T47D (cell line): Measurements from ENCODE around the gene EIF4ENIF1.
A peak's percentile ranks its signal among the peaks of the same experiment; 100 is the strongest.

Experiments used
- DNase-seq, 2 experiments: peaks; one replicate each; pipeline versions ENCODE4 v3.0.0 to v3.0.0-alpha.2; 2011 to 2012; ENCODE audit warnings: low read depth in 1 of 2, low spot score in 1 of 2
- JUND ChIP-seq: IDR thresholded peaks from 2 replicates; pipeline ENCODE4 v1.6.1; 2012; ENCODE audit warnings: low read depth
- in situ Hi-C: cut with HindIII; loops from 2 replicates; pipeline ENCODE4 v1.10.0; 2016; ENCODE audit warnings: low sequenced_read_pairs, low pct_unique_long_range_greater_than_20kb

EIF4ENIF1 gene

DNA sequence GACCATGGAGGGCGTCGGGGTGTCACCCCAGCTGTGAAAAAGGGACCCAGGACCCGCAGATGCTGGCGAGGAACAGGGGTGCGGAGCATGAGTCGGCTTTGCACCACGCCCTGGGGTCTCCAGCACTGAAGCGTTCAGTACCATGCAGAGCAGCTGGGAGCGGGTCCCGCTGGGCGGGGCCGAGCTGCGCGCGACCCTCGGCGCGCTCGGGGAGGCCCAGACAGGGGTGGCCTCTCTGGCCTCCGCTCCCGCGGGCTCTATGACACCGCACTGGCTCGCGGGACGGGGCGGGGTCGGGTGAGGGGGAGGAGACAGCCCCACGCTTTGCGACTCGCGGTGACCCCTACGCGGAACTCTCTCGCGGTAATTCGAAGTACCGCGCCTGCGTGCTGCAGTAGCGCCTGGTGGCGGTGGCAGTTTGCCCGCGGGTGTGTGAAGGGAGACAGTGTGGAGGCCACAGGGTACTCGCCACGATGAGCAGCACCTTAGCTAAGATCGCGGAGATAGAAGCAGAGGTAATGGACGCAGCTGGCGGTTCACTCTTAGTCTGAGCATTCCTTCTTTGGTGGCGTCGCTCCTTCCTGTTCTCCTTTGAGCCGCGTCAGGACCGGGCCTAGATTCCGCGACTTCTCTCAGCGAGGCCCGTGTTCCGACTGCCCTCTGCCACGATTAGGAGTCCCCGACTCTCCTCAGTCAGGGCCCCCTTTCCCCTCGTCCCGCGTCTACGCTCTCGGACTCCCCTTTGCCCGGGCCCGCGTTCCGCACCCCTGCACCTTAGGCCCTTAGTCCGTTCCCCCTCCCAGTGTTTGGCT is 90.2 kb downstream of the EIF4ENIF1 start, which contains the start of gene DRG1:
TSS of gene DRG1 (plus strand) at position 394 of the 812 bp plus-strand sequence. CDS start at position 474, 80 bp downstream.
- DNase-seq: peak; percentile 73 to 94
- TF ChIP-seq JUND: no peak
- in situ Hi-C loops: no loop called here

DNA sequence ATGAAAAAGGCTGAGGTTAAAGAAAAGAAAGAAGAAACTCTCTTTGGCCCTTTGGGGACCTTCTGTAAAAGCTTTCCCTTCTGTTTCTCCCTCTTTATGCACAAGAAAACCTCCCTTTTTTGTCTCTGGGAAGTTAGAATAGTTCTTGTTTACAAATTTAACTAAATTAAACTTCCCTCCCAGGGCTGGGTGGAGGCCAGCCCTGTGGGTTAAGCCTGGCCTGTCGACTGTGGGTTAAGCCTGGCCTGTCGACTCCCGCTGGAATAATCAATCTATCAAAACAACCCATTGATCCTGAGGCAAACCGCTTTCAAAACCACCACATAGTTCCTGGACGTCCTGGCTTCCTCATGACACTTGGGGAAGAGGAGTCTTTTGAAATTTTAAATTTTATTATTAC is 91.4 kb downstream of the EIF4ENIF1 start:
- no peak for DNase-seq
- in situ Hi-C loops: no loop called here
- no peak for TF ChIP-seq JUND

DNA sequence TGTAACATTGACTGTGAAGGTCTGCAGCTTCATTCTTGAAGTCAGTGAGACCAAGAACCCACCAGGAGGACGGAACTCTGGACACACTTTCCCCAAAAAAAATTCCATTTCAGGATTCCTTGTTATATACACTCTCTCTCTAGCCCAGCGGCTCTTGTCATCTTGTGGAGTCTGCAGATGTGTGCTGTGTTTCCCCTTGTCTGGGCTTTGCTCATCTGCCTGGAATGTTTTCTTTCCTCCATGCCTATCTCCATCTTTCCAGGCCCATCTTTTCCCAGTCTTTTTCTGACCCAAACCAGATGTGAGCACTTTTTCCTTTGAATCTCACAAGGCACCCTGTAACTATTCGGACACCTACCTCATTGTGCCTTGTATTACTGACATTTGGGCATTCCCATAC is 95.3 kb downstream of the EIF4ENIF1 start:
- no peak for DNase-seq
- in situ Hi-C loops: no loop called here
- no peak for TF ChIP-seq JUND

- DNase-seq: no peak
- no peak for TF ChIP-seq JUND
- in situ Hi-C loops: no loop called here
These were observed 95.7 kb downstream of the EIF4ENIF1 start for GRCh38 chr22:31393893-31394292.
